H1 (cell line): ENCODE measurements around the gene ABCB10. TPM values are rescaled to one million over a fixed set of nuclear protein-coding genes. Genes with fewer than 3 reads are reported as not detected.

Source experiments
- CTCF ChIA-PET: fragments of 300-600 bp; sonication (Branson Sonifier 250); formaldehyde crosslinking; loops from one replicate; lab custom pipeline; 2021; ENCODE audit not compliant: partially characterized antibody; lab: Charles Lee
- POLR2A ChIA-PET: fragments of 300-600 bp; sonication (Branson Sonifier 250); formaldehyde crosslinking; loops from one replicate; lab custom pipeline; 2021; ENCODE audit warnings: inconsistent platforms; ENCODE audit not compliant: partially characterized antibody; lab: Charles Lee
- DNase-seq, 2 experiments: peaks; one replicate each; pipeline versions ENCODE4 v3.0.0 to v3.0.0-alpha.2; 2010 to 2022; ENCODE audit warnings: low spot score in 2 of 2, low read depth in 1 of 2, mixed read lengths in 1 of 2
- FAIRE-seq: peaks from 2 replicates; lab custom pipeline; 2011; peaks lifted over from hg19 to GRCh38; lab: Jason Lieb, UNC
- H2AFZ ChIP-seq: 2 replicates; pipeline ENCODE4 v1.8.1; 2012; ENCODE audit warnings: low read length, inconsistent platforms
- H2AK5ac ChIP-seq: 2 replicates; pipeline ENCODE4 v1.6.1; 2013; ENCODE audit warnings: low read depth, low read length
- H2BK120ac ChIP-seq: replicated peaks from 2 replicates; pipeline ENCODE3; 2013; ENCODE audit warnings: low read depth, low read length, inconsistent platforms
- H2BK12ac ChIP-seq: 2 replicates; pipeline ENCODE4 v1.6.1; 2013; ENCODE audit warnings: low read depth, low read length
- H2BK15ac ChIP-seq: 2 replicates; pipeline ENCODE4 v1.6.1; 2013; ENCODE audit warnings: low read length
- H2BK20ac ChIP-seq: 2 replicates; pipeline ENCODE4 v1.6.1; 2013; ENCODE audit warnings: low read length
- H2BK5ac ChIP-seq: 2 replicates; pipeline ENCODE4 v1.6.1; 2013; ENCODE audit warnings: low read depth, low read length
- H3K14ac ChIP-seq: 2 replicates; pipeline ENCODE4 v1.6.1; 2013; ENCODE audit warnings: inconsistent platforms; ENCODE audit not compliant: insufficient read length
- H3K18ac ChIP-seq: 2 replicates; pipeline ENCODE4 v1.6.1; 2013; ENCODE audit warnings: low read length; ENCODE audit errors: extremely low read depth
- H3K23ac ChIP-seq: 2 replicates; pipeline ENCODE4 v1.6.1; 2013; ENCODE audit warnings: inconsistent platforms; ENCODE audit not compliant: insufficient read length
- H3K23me2 ChIP-seq: 2 replicates; pipeline ENCODE4 v1.6.1; 2013; ENCODE audit warnings: low read depth, low read length
- H3K27ac ChIP-seq: 2 replicates; pipeline ENCODE4 v1.6.1; 2011; ENCODE audit warnings: low read depth, low read length, inconsistent platforms
- H3K27me3 ChIP-seq, 4 experiments: replicated peaks in 1 of 4; 1 replicate in 1 of 4; 2 replicates in 3 of 4; pipeline versions ENCODE4 v1.6.1 to v1.8.1; 2011 to 2013; ENCODE audit warnings: low read length in 3 of 4, mild to moderate bottlenecking in 3 of 4, inconsistent platforms in 2 of 4, mixed read lengths in 2 of 4, moderate library complexity in 1 of 4; ENCODE audit not compliant: control insufficient read depth in 3 of 4, insufficient read depth in 3 of 4; ENCODE audit errors: extremely low read depth in 1 of 4
- H3K36me3 ChIP-seq, 4 experiments: 2 replicates each; pipeline versions ENCODE4 v1.6.1 to v1.8.1; 2011 to 2013; ENCODE audit warnings: mild to moderate bottlenecking in 4 of 4, low read length in 3 of 4, moderate library complexity in 2 of 4, control low read depth in 1 of 4, inconsistent platforms in 1 of 4; ENCODE audit not compliant: insufficient read depth in 4 of 4, control insufficient read depth in 2 of 4
- H3K4ac ChIP-seq: replicated peaks from 2 replicates; pipeline ENCODE3; 2013; ENCODE audit warnings: low read length, low read depth, mixed read lengths, inconsistent platforms; ENCODE audit not compliant: insufficient read length
- H3K4me1 ChIP-seq, 4 experiments: replicated peaks in 1 of 4; 1 replicate in 1 of 4; 2 replicates in 3 of 4; pipeline versions ENCODE4 v1.6.1 to v1.8.1; 2011 to 2013; ENCODE audit warnings: low read length in 3 of 4, inconsistent platforms in 2 of 4, mixed read lengths in 1 of 4; ENCODE audit not compliant: insufficient read depth in 4 of 4, control insufficient read depth in 3 of 4
- H3K4me2 ChIP-seq, 2 experiments: 2 replicates each; pipeline versions ENCODE4 v1.6.1 to v1.8.1; 2011 to 2013; ENCODE audit warnings: low read depth in 2 of 2, low read length in 2 of 2, control low read depth in 1 of 2, inconsistent platforms in 1 of 2, mild to moderate bottlenecking in 1 of 2; ENCODE audit not compliant: insufficient read depth in 1 of 2
- H3K4me3 ChIP-seq, 4 experiments: fragments of 200-600, 300-600 bp in 1 of 4; sonication (generic), shearing (Covaris generic), sonication (Bioruptor Twin) in 1 of 4; 2 replicates each; pipeline versions ENCODE4 v1.5.1 to v1.8.1; 2011 to 2016; ENCODE audit warnings: low read length in 4 of 4, low read depth in 3 of 4, control low read depth in 2 of 4, inconsistent platforms in 2 of 4, mild to moderate bottlenecking in 2 of 4, mixed read lengths in 1 of 4, moderate library complexity in 1 of 4; ENCODE audit not compliant: insufficient read depth in 2 of 4; ENCODE audit errors: extremely low read depth in 1 of 4
- H3K56ac ChIP-seq: replicated peaks from 2 replicates; pipeline ENCODE3; 2013; ENCODE audit warnings: low read depth, mild to moderate bottlenecking, mixed read lengths, low read length, inconsistent platforms; ENCODE audit not compliant: insufficient read length
- H3K79me1 ChIP-seq: 2 replicates; pipeline ENCODE4 v1.6.1; 2013; ENCODE audit warnings: low read depth, low read length, control low read depth
- H3K79me2 ChIP-seq, 2 experiments: 2 replicates each; pipeline versions ENCODE4 v1.6.1 to v1.8.1; 2012 to 2013; ENCODE audit warnings: low read length in 2 of 2, mild to moderate bottlenecking in 2 of 2, inconsistent platforms in 1 of 2; ENCODE audit not compliant: insufficient read depth in 2 of 2, control insufficient read depth in 1 of 2
- H3K9ac ChIP-seq, 4 experiments: replicated peaks in 1 of 4; 1 replicate in 1 of 4; 2 replicates in 3 of 4; pipeline versions ENCODE4 v1.6.1 to v1.8.1; 2011 to 2013; ENCODE audit warnings: low read depth in 3 of 4, low read length in 3 of 4, control low read depth in 2 of 4, mild to moderate bottlenecking in 2 of 4, moderate library complexity in 2 of 4, inconsistent platforms in 1 of 4; ENCODE audit errors: extremely low read depth in 1 of 4
- H3K9me3 ChIP-seq, 2 experiments: 2 replicates each; pipeline versions ENCODE4 v1.6.1 to v1.8.1; 2012 to 2013; ENCODE audit warnings: mild to moderate bottlenecking in 2 of 2, moderate library complexity in 2 of 2, control low read depth in 1 of 2, inconsistent platforms in 1 of 2, low read depth in 1 of 2, low read length in 1 of 2, mixed read lengths in 1 of 2; ENCODE audit not compliant: insufficient read depth in 2 of 2
- H4K20me1 ChIP-seq, 2 experiments: replicated peaks in 1 of 2; 2 replicates each; pipeline versions ENCODE3 to v1.8.1; 2011 to 2013; ENCODE audit warnings: inconsistent platforms in 2 of 2, low read length in 2 of 2, mild to moderate bottlenecking in 1 of 2; ENCODE audit not compliant: insufficient read depth in 2 of 2, control insufficient read depth in 1 of 2
- H4K5ac ChIP-seq: 2 replicates; pipeline ENCODE4 v1.6.1; 2013; ENCODE audit warnings: low read length, low read depth, mixed read lengths, inconsistent platforms; ENCODE audit not compliant: insufficient read length
- H4K8ac ChIP-seq: 2 replicates; pipeline ENCODE4 v1.8.0; 2013; ENCODE audit warnings: mild to moderate bottlenecking, moderate library complexity, low read length, inconsistent platforms; ENCODE audit not compliant: insufficient read depth; ENCODE audit errors: extremely low read depth
- H4K91ac ChIP-seq: replicated peaks from 2 replicates; pipeline ENCODE3; 2013; ENCODE audit warnings: low read length, mixed read lengths, inconsistent platforms; ENCODE audit not compliant: insufficient read length
- ASH2L ChIP-seq: fragments of 200-600, 300-600 bp; sonication (generic); IDR thresholded peaks from one replicate; pipeline ENCODE4 v1.7.1; 2017; ENCODE audit warnings: low read length
- CBX5 ChIP-seq: fragments of 300-800, 300-1000 bp; sonication (generic); IDR thresholded peaks from 2 replicates; pipeline ENCODE4 v1.7.1; 2016; ENCODE audit warnings: antibody characterized with exemption, low read length, low read depth
- EGR1 ChIP-seq: IDR thresholded peaks from 2 replicates; pipeline ENCODE4 v1.6.1; 2011; ENCODE audit warnings: low read depth, low read length, borderline replicate concordance
- PHF8 ChIP-seq: fragments of 200-600 bp; sonication (generic); conservative IDR thresholded peaks from 2 replicates; pipeline ENCODE4 v1.7.1; 2012; ENCODE audit warnings: low read depth, mild to moderate bottlenecking, inconsistent platforms, low read length, moderate library complexity
- SIN3A ChIP-seq, 2 experiments: IDR thresholded peaks in 1 of 2; conservative IDR thresholded peaks in 1 of 2; 2 replicates each; pipeline ENCODE4 v1.6.1; 2011 to 2012; ENCODE audit warnings: low read length in 2 of 2, improper control_type of control experiment in 1 of 2, low read depth in 1 of 2, mild to moderate bottlenecking in 1 of 2
- SIX5 ChIP-seq: IDR thresholded peaks from 2 replicates; pipeline ENCODE4 v1.6.1; 2011; ENCODE audit warnings: mild to moderate bottlenecking, low read depth, low read length
- TEAD4 ChIP-seq: IDR thresholded peaks from 2 replicates; pipeline ENCODE4 v1.6.1; 2012; ENCODE audit warnings: low read depth, low read length, inconsistent platforms, mixed read lengths
- WGBS, 2 experiments: shearing (Covaris generic) in 1 of 2; methylation state at CpG; one replicate each; pipeline versions ENCODE4 v1.1.6 to v1.1.7; 2013 to 2015; ENCODE audit warnings: low lambda C conversion rate in 2 of 2, mixed read lengths in 2 of 2, inconsistent platforms in 1 of 2, low coverage in 1 of 2, missing lambda C conversion rate in 1 of 2; ENCODE audit not compliant: insufficient replicate concordance in 2 of 2, insufficient coverage in 1 of 2, insufficient read length in 1 of 2; ENCODE audit errors: extremely low coverage in 1 of 2, missing lambda C conversion rate in 1 of 2; 5-methylcytosine and 5-hydroxymethylcytosine counted together
- polyA plus RNA-seq, 7 experiments: library from polyadenylated mRNA; depleted of rRNA in 3 of 7; stranded (reverse) in 5 of 7; unstranded in 2 of 7; fragments of >200 nt in 5 of 7; fragments of 200-250 nt in 2 of 7; gene quantifications; 1 replicate in 5 of 7; 2 replicates in 1 of 7; 4 replicates in 1 of 7; pipeline versions ENCODE4 v1.2.1 to v1.2.3, GENCODE V29; 2011 to 2013; ENCODE audit warnings: missing spikeins in 2 of 7, mixed read lengths in 2 of 7
- total RNA-seq: library from RNA; stranded (reverse); fragmentation: NEBNext Ultra II Directional; extraction: Animal tissue kit (Norgen Biotek cat#: 25700); gene quantifications from 2 replicates; pipeline ENCODE4 v1.2.1, GENCODE V29; 2021
- TF ChIP-seq, protein P1 (sequence below): IDR thresholded peaks from 2 replicates; pipeline ENCODE4 v1.6.1; 2012; ENCODE audit warnings: low read length, inconsistent platforms

The ABCB10 gene
- total and polyA plus RNA-seq, 2 of the 8 experiments (the other 6 are each of a cell fraction or from before 2014, with no cell fraction given) = 3.6 to 11.9 TPM

DNA sequence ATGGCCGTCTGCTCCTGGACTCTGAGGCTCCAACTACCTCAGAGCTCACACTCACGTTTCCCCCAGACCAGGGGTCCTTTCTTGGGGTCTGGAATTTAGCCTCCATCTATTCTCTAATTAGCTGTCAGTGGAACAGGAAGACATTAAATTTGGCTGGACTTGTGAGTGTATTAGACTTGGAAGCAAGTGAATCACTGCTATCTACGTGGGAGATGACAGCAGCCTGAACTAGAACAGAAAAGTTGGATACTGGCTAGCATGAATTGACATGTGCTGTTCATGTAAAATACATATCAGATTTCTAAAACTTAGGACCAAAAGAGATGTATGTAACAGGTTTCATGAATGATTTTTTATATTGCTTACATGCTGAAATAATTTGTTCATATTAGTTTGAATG is 39.4 kb upstream of the ABCB10 start:
- no peak for DNase-seq

More for the DNA sequence above, 39.4 kb upstream of the ABCB10 start:
- FAIRE-seq = no peak
- ChIA-PET POLR2A (no interaction called here), CTCF (interaction anchor here (0.8 to 1.8 kb wide), 2 partner anchors 15 to 82 kb away, joined by 3 to 4 read pairs; no protein-coding TSS in a partner anchor)
- H3K79me2 ChIP-seq = 0 out of 4 replicates have a peak, but pooled peaks cover 0 to 3% of the 10 kb centered on the region in 2 experiments
- peaks cover 4 to 26% (median 17%) of the 10 kb centered on the region in 4 experiments; a peak in 7 of 8 replicates for H3K36me3 ChIP-seq
- H2AFZ ChIP-seq = no peak overlapping the region
- no peak overlapping the region for H3K18ac ChIP-seq
- no peak overlapping the region for H3K14ac ChIP-seq
- peaks cover 0 to 3% (median 2%) of the 10 kb centered on the region in 4 experiments; a peak in 1 of 7 replicates for H3K4me1 ChIP-seq
- H3K56ac ChIP-seq = no peak overlapping the region
- no peak overlapping the region for H4K91ac ChIP-seq
- peaks cover 0 to 5% of the 10 kb centered on the region in 2 experiments for H4K20me1 ChIP-seq
- no peaks in the 10 kb centered on the region; the same call in 1 of the 2 replicates for H3K79me1 ChIP-seq
- no peak overlapping the region for H3K9ac ChIP-seq
- no peaks in the 10 kb centered on the region for H3K27me3 ChIP-seq
- no peak overlapping the region for H2BK12ac ChIP-seq
- H2AK5ac ChIP-seq = no peak overlapping the region
- H3K4me2 ChIP-seq = no peak overlapping the region
- no peak overlapping the region for H2BK5ac ChIP-seq
- no peaks in the 10 kb centered on the region for H3K9me3 ChIP-seq
- no peak overlapping the region for H2BK15ac ChIP-seq
- no peak overlapping the region for H2BK20ac ChIP-seq
- H3K23me2 ChIP-seq = no peaks in the 10 kb centered on the region
- H3K23ac ChIP-seq = no peak overlapping the region
- 81% methylated on average over 3 of the region's 3 CpGs; no CpG with 5 or more reads in 1 of the 2 experiments for WGBS, 2 experiments
- no peak overlapping the region for H4K8ac ChIP-seq
- no peak overlapping the region for H4K5ac ChIP-seq
- TF ChIP-seq ASH2L (no peak), SIX5 (no peak), EGR1 (no peak), TEAD4 (no peak), PHF8 (no peak), SIN3A (conservative IDR thresholded peaks at IDR 0.05 in 1 of 2, IDR thresholded peaks at IDR 0.05 in 1 of 2; ENCODE audit: low read depth in 1 of 2, low read length in 2 of 2) (no peak), CBX5 (no peak)
- TF ChIP-seq, protein P1, sequence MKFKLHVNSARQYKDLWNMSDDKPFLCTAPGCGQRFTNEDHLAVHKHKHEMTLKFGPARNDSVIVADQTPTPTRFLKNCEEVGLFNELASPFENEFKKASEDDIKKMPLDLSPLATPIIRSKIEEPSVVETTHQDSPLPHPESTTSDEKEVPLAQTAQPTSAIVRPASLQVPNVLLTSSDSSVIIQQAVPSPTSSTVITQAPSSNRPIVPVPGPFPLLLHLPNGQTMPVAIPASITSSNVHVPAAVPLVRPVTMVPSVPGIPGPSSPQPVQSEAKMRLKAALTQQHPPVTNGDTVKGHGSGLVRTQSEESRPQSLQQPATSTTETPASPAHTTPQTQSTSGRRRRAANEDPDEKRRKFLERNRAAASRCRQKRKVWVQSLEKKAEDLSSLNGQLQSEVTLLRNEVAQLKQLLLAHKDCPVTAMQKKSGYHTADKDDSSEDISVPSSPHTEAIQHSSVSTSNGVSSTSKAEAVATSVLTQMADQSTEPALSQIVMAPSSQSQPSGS = no peak
- no peak overlapping the region for H3K4me3 ChIP-seq
- H3K4ac ChIP-seq = no peak overlapping the region
- H3K27ac ChIP-seq = no peak overlapping the region
- H2BK120ac ChIP-seq = no peak overlapping the region
